DOHH2 (cell line): ENCODE measurements around the gene CCDC102A.

ENCODE experiments used
- H3F3A ChIP-seq: fragments of 200-600 bp; sonication (generic), shearing (Covaris generic); 2 replicates; pipeline ENCODE4 v1.6.0; 2016; ENCODE audit warnings: antibody characterized with exemption, mild to moderate bottlenecking; ENCODE audit not compliant: control insufficient read depth, insufficient read depth
- H3K27ac ChIP-seq: fragments of 200-600 bp; sonication (generic); 2 replicates; pipeline ENCODE4 v1.5.1; 2014; ENCODE audit warnings: low read depth, mild to moderate bottlenecking, low read length, moderate library complexity
- H3K27me3 ChIP-seq: fragments of 200-600 bp; sonication (generic); 2 replicates; pipeline ENCODE4 v1.6.1; 2014; ENCODE audit warnings: mild to moderate bottlenecking, low read length, mixed read lengths; ENCODE audit not compliant: control insufficient read depth
- H3K36me3 ChIP-seq: fragments of 200-600 bp; sonication (generic); 2 replicates; pipeline ENCODE4 v1.6.1; 2014; ENCODE audit warnings: mild to moderate bottlenecking, low read length, moderate library complexity, mixed read lengths; ENCODE audit not compliant: control insufficient read depth
- H3K4me1 ChIP-seq: fragments of 200-600 bp; sonication (generic); 2 replicates; pipeline ENCODE4 v1.6.1; 2014; ENCODE audit warnings: mild to moderate bottlenecking, low read length, mixed read lengths; ENCODE audit not compliant: control insufficient read depth
- H3K4me2 ChIP-seq: fragments of 200-600 bp; sonication (generic); 2 replicates; pipeline ENCODE4 v1.6.0; 2014; ENCODE audit warnings: mild to moderate bottlenecking, low read length, moderate library complexity
- H3K4me3 ChIP-seq: fragments of 200-600 bp; sonication (generic); 2 replicates; pipeline ENCODE4 v1.5.1; 2014; ENCODE audit warnings: mild to moderate bottlenecking, low read length, mixed read lengths
- H3K79me2 ChIP-seq: fragments of 200-600 bp; sonication (generic); 2 replicates; pipeline ENCODE4 v1.6.1; 2014; ENCODE audit warnings: mild to moderate bottlenecking, low read length, mixed read lengths; ENCODE audit not compliant: control insufficient read depth
- H3K9me2 ChIP-seq: fragments of 200-600 bp; sonication (generic); replicated peaks from 2 replicates; pipeline ENCODE4 v1.6.1; 2014; ENCODE audit warnings: mild to moderate bottlenecking, low read length, mixed read lengths; ENCODE audit not compliant: control insufficient read depth
- H3K9me3 ChIP-seq: fragments of 200-600 bp; sonication (generic); 2 replicates; pipeline ENCODE4 v1.6.1; 2014; ENCODE audit warnings: antibody characterized with exemption, low read length, mixed read lengths; ENCODE audit not compliant: control insufficient read depth, insufficient read depth
- H4K20me1 ChIP-seq: fragments of 200-600 bp; sonication (generic); 2 replicates; pipeline ENCODE4 v1.6.0; 2014; ENCODE audit warnings: low read depth, mild to moderate bottlenecking, antibody characterized with exemption, low read length, moderate library complexity; ENCODE audit not compliant: control insufficient read depth, insufficient read depth
- CTCF ChIP-seq: fragments of 200-600 bp; sonication (generic); IDR thresholded peaks from one replicate; pipeline ENCODE4 v1.5.1; 2014; ENCODE audit warnings: antibody characterized with exemption, mild to moderate bottlenecking, low read depth, low read length; ENCODE audit not compliant: poor library complexity, severe bottlenecking
- EZH2phosphoT487 ChIP-seq: fragments of 200-600 bp; sonication (generic); IDR thresholded peaks from 2 replicates; pipeline ENCODE4 v1.6.1; 2017; ENCODE audit warnings: borderline replicate concordance, mild to moderate bottlenecking, antibody characterized with exemption, low read length, moderate library complexity, mixed read lengths

Gene CCDC102A

GRCh38 chr16:57464523-57464922, 71.8 kb downstream of the CCDC102A start:
- Histone ChIP-seq H3K4me1 (peaks cover 8% of the 10 kb centered on the region), H3K79me2 (peaks cover 22% of the 10 kb centered on the region), H3K4me2 (no peak overlapping the region), H3F3A (peaks cover 4% of the 10 kb centered on the region), H3K9me3 (no peaks in the 10 kb centered on the region), H3K9me2 (no peaks in the 10 kb centered on the region), H3K36me3 (peaks cover 67% of the 10 kb centered on the region), H3K27ac (no peak overlapping the region), H3K27me3 (no peaks in the 10 kb centered on the region), H4K20me1 (no peaks in the 10 kb centered on the region), H3K4me3 (no peak overlapping the region)
- TF ChIP-seq EZH2phosphoT487: no peak
- TF ChIP-seq CTCF: no peak

- Histone ChIP-seq H3K79me2 (peaks cover 22% of the 10 kb centered on the region), H3K4me2 (peak overlapping the region; percentile 94), H3K4me3 (peak overlapping the region; percentile 95), H3K9me2 (no peaks in the 10 kb centered on the region), H3K36me3 (peaks cover 68% of the 10 kb centered on the region), H3K27ac (no peak overlapping the region), H3K9me3 (no peaks in the 10 kb centered on the region), H4K20me1 (no peaks in the 10 kb centered on the region), H3F3A (peaks cover 4% of the 10 kb centered on the region), H3K4me1 (peaks cover 8% of the 10 kb centered on the region), H3K27me3 (no peaks in the 10 kb centered on the region)
- TF ChIP-seq EZH2phosphoT487 (no peak), CTCF (no peak)
Measured at GRCh38 chr16:57462978-57463362, 73.4 kb downstream of the CCDC102A start.

- Histone ChIP-seq H3K9me3 (no peaks in the 10 kb centered on the region), H3K27me3 (no peaks in the 10 kb centered on the region), H4K20me1 (no peaks in the 10 kb centered on the region), H3K36me3 (peaks cover 68% of the 10 kb centered on the region), H3K4me2 (peak within 1 kb of the TSS; percentile 94), H3F3A (peaks cover 4% of the 10 kb centered on the region), H3K4me1 (peaks cover 8% of the 10 kb centered on the region), H3K27ac (no peak within 1 kb of the TSS), H3K9me2 (no peaks in the 10 kb centered on the region), H3K79me2 (peaks cover 22% of the 10 kb centered on the region), H3K4me3 (peak within 1 kb of the TSS; percentile 95)
- TF ChIP-seq EZH2phosphoT487: no peak
- peak; percentile 80 for TF ChIP-seq CTCF
Measured at GRCh38 chr16:57462209-57462977, 74.0 kb downstream of the CCDC102A start, which contains the start of gene POLR2C. Gene POLR2C (plus strand): TSS chr16:57462679. CDS start chr16:57462725, 46 bp downstream.
